HCT116 (cell line): ENCODE data around the gene COL7A1. TPM values are rescaled to one million over a fixed set of nuclear protein-coding genes. Genes with fewer than 3 reads are reported as not detected.
A peak's percentile ranks its signal among the peaks of the same experiment; 100 is the strongest.

Source experiments
- ATAC-seq: fragments of 200-7000 bp; cut with Tn5 transposase; 2 replicates; pipeline ENCODE4 v1.9.1; 2020; ENCODE audit warnings: mild to moderate bottlenecking, moderate library complexity
- BruUV-seq: library from RNA; stranded (reverse); fragments of 400-500 nt; replicated peaks from 2 replicates; lab custom pipeline; 2021; lab: Mats Ljungman, UMichigan
- CTCF ChIA-PET: fragments of 300-600 bp; sonication (Branson Sonifier 250); formaldehyde crosslinking; loops from one replicate; lab custom pipeline; 2021; ENCODE audit warnings: antibody characterized with exemption; lab: Charles Lee
- POLR2A ChIA-PET: fragments of 300-600, 350-600 bp; sonication (Branson Sonifier 250); formaldehyde crosslinking; loops from one replicate; lab custom pipeline; 2021; ENCODE audit warnings: antibody characterized with exemption; lab: Charles Lee
- RAD21 ChIA-PET, 2 experiments: fragments of 300-600 bp; sonication (Branson Sonifier 250); formaldehyde crosslinking; loops; one replicate each; lab custom pipeline; 2023; ENCODE audit warnings: low total read pairs in 2 of 2; ENCODE audit not compliant: uncharacterized antibody in 2 of 2, unreplicated experiment in 2 of 2, low non-redundant PET in 1 of 2; lab: Charles Lee
- DNase-seq: peaks from one replicate; pipeline ENCODE4 v3.0.0-alpha.2; 2010; ENCODE audit warnings: low read depth, low spot score
- H2AFZ ChIP-seq: fragments of 200-600 bp; shearing (Covaris generic), sonication (generic); 2 replicates; pipeline ENCODE4 v1.6.1; 2017; ENCODE audit warnings: low read depth, mixed run types, mixed read lengths, antibody characterized with exemption, low read length; ENCODE audit not compliant: poor library complexity, severe bottlenecking
- H3K27ac ChIP-seq: 2 replicates; pipeline ENCODE4 v1.5.1; 2012; ENCODE audit warnings: low read depth, low read length
- H3K27me3 ChIP-seq: fragments of 200-600 bp; sonication (generic); 2 replicates; pipeline ENCODE4 v1.6.1; 2016; ENCODE audit warnings: mixed run types, low read length, mixed read lengths; ENCODE audit not compliant: insufficient read depth
- H3K36me3 ChIP-seq, 2 experiments: fragments of 200-500 bp in 1 of 2; fragments of 200-600 bp in 1 of 2; sonication (Bioruptor generic) in 1 of 2; sonication (generic) in 1 of 2; 2 replicates each; pipeline versions ENCODE4 v1.5.1 to v1.6.1; 2014 to 2016; ENCODE audit warnings: low read length in 2 of 2, inconsistent platforms in 1 of 2, mixed read lengths in 1 of 2, mixed run types in 1 of 2; ENCODE audit not compliant: insufficient read depth in 2 of 2, control insufficient read depth in 1 of 2
- H3K4me1 ChIP-seq, 2 experiments: fragments of 200-600 bp in 1 of 2; sonication (generic) in 1 of 2; 2 replicates each; pipeline versions ENCODE4 v1.5.1 to v1.6.1; 2012 to 2017; ENCODE audit warnings: low read length in 2 of 2, inconsistent platforms in 1 of 2, mild to moderate bottlenecking in 1 of 2, mixed read lengths in 1 of 2, mixed run types in 1 of 2, moderate library complexity in 1 of 2; ENCODE audit not compliant: insufficient read depth in 2 of 2, control insufficient read depth in 1 of 2
- H3K4me2 ChIP-seq: fragments of 200-600 bp; sonication (generic); 2 replicates; pipeline ENCODE4 v1.6.1; 2017; ENCODE audit warnings: mixed run types, low read length, mixed read lengths
- H3K4me3 ChIP-seq, 2 experiments: fragments of 200-600 bp in 1 of 2; sonication (generic) in 1 of 2; replicated peaks in 1 of 2; 2 replicates each; pipeline ENCODE4 v1.5.1; 2011 to 2016; ENCODE audit warnings: low read length in 2 of 2, control low read depth in 1 of 2, low read depth in 1 of 2, mild to moderate bottlenecking in 1 of 2, mixed read lengths in 1 of 2, mixed run types in 1 of 2
- H3K79me2 ChIP-seq: fragments of 200-600 bp; sonication (generic); 2 replicates; pipeline ENCODE4 v1.6.1; 2017; ENCODE audit warnings: mild to moderate bottlenecking, mixed run types, low read length, moderate library complexity, mixed read lengths; ENCODE audit not compliant: insufficient read depth
- H3K9ac ChIP-seq: fragments of 200-600 bp; sonication (generic); 2 replicates; pipeline ENCODE4 v1.6.1; 2016; ENCODE audit warnings: low read length, mixed read lengths
- H3K9me2 ChIP-seq: fragments of 200-600 bp; sonication (generic), shearing (Covaris generic); 2 replicates; pipeline ENCODE4 v1.6.1; 2017; ENCODE audit warnings: mixed run types, mild to moderate bottlenecking, moderate library complexity; ENCODE audit not compliant: insufficient read depth
- H3K9me3 ChIP-seq, 2 experiments: fragments of 200-500 bp in 1 of 2; fragments of 200-600 bp in 1 of 2; sonication (Bioruptor generic) in 1 of 2; sonication (generic) in 1 of 2; 2 replicates each; pipeline ENCODE4 v1.6.1; 2014 to 2017; ENCODE audit warnings: low read length in 2 of 2, mixed read lengths in 2 of 2, inconsistent platforms in 1 of 2, low read depth in 1 of 2, mild to moderate bottlenecking in 1 of 2, mixed run types in 1 of 2, moderate library complexity in 1 of 2; ENCODE audit not compliant: control insufficient read depth in 1 of 2, insufficient read depth in 1 of 2
- H4K20me1 ChIP-seq: fragments of 200-600 bp; sonication (generic), shearing (Covaris generic); 2 replicates; pipeline ENCODE4 v1.6.1; 2017; ENCODE audit warnings: mixed run types, mild to moderate bottlenecking, moderate library complexity; ENCODE audit not compliant: insufficient read depth
- FOSL1 ChIP-seq: IDR thresholded peaks from 2 replicates; pipeline ENCODE4 v1.6.1; 2012; ENCODE audit warnings: low read depth
- MAX ChIP-seq: IDR thresholded peaks from 2 replicates; pipeline ENCODE4 v1.6.1; 2012
- POLR2A ChIP-seq: IDR thresholded peaks from 2 replicates; pipeline ENCODE4 v1.7.0; 2011; ENCODE audit warnings: borderline replicate concordance; ENCODE audit not compliant: insufficient read depth, insufficient read length; ENCODE audit errors: extremely low read depth
- POLR2AphosphoS5 ChIP-seq: IDR thresholded peaks from 2 replicates; pipeline ENCODE4 v1.6.1; 2011; ENCODE audit warnings: mild to moderate bottlenecking, low read depth, low read length, moderate library complexity
- RAD21 ChIP-seq: IDR thresholded peaks from 2 replicates; pipeline ENCODE4 v1.6.1; 2012; ENCODE audit warnings: low read depth, mild to moderate bottlenecking
- REST ChIP-seq: IDR thresholded peaks from 2 replicates; pipeline ENCODE4 v1.6.1; 2012; ENCODE audit warnings: low read depth
- SIN3A ChIP-seq: IDR thresholded peaks from 2 replicates; pipeline ENCODE4 v1.6.1; 2012; ENCODE audit warnings: low read depth
- SP1 ChIP-seq: IDR thresholded peaks from 2 replicates; pipeline ENCODE4 v1.6.1; 2012; ENCODE audit warnings: low read depth
- SRF ChIP-seq: IDR thresholded peaks from 2 replicates; pipeline ENCODE4 v1.6.1; 2012; ENCODE audit warnings: low read depth
- YY1 ChIP-seq: IDR thresholded peaks from 2 replicates; pipeline ENCODE4 v1.6.1; 2011; ENCODE audit warnings: low read length, low read depth, moderate library complexity, mild to moderate bottlenecking; ENCODE audit not compliant: insufficient replicate concordance; ENCODE audit errors: extremely low read depth
- ZBTB33 ChIP-seq: IDR thresholded peaks from 2 replicates; pipeline ENCODE4 v1.6.1; 2011; ENCODE audit warnings: mild to moderate bottlenecking, low read length, moderate library complexity; ENCODE audit not compliant: insufficient replicate concordance; ENCODE audit errors: extremely low read depth
- intact Hi-C: fragments of 100-400 bp; cut with micrococcal nuclease; formaldehyde crosslinking; loops from 2 replicates; pipeline ENCODE4 v1.10.0; 2022
- total RNA-seq: library from RNA; stranded (reverse); gene quantifications from one replicate; pipeline ENCODE4 v1.2.1, GENCODE V29; 2021; ENCODE audit not compliant: unreplicated experiment
- TF ChIP-seq, protein P1 (sequence below), 3 experiments: fragments of 200-600 bp in 1 of 3; sonication (generic) in 1 of 3; IDR thresholded peaks in 2 of 3; conservative IDR thresholded peaks in 1 of 3; 2 replicates each; pipeline ENCODE4 v1.5.1; 2012 to 2017; ENCODE audit warnings: low read depth in 2 of 3, low read length in 2 of 3, antibody characterized with exemption in 1 of 3, borderline replicate concordance in 1 of 3, control low read depth in 1 of 3, mild to moderate bottlenecking in 1 of 3, mixed read lengths in 1 of 3, mixed run types in 1 of 3, moderate library complexity in 1 of 3; ENCODE audit not compliant: insufficient read depth in 1 of 3

Gene COL7A1
- total RNA-seq, 1 experiment from 2014 or later = 11.4 TPM

- TF ChIP-seq POLR2AphosphoS5 = peak; percentile 96
- TF ChIP-seq POLR2A = peak; percentile 93
These were observed 14.2 kb upstream of the COL7A1 start, which contains the start of gene UQCRC1 (continued) for GRCh38 chr3:48609088-48610005.

GRCh38 chr3:48607519-48607918 lies 12.4 kb upstream of the COL7A1 start:
- H4K20me1 ChIP-seq = no peaks in the 10 kb centered on the region
- peaks cover 2 to 19% of the 10 kb centered on the region in 2 experiments; a peak in 2 of 4 replicates for H3K4me1 ChIP-seq
- no peaks in the 10 kb centered on the region for H3K27me3 ChIP-seq
- TF ChIP-seq MAX (no peak), YY1 (no peak), SRF (no peak), RAD21 (no peak), ZBTB33 (no peak), SP1 (no peak), FOSL1 (no peak), POLR2AphosphoS5 (no peak), REST (no peak), SIN3A (no peak)
- TF ChIP-seq, protein P1, sequence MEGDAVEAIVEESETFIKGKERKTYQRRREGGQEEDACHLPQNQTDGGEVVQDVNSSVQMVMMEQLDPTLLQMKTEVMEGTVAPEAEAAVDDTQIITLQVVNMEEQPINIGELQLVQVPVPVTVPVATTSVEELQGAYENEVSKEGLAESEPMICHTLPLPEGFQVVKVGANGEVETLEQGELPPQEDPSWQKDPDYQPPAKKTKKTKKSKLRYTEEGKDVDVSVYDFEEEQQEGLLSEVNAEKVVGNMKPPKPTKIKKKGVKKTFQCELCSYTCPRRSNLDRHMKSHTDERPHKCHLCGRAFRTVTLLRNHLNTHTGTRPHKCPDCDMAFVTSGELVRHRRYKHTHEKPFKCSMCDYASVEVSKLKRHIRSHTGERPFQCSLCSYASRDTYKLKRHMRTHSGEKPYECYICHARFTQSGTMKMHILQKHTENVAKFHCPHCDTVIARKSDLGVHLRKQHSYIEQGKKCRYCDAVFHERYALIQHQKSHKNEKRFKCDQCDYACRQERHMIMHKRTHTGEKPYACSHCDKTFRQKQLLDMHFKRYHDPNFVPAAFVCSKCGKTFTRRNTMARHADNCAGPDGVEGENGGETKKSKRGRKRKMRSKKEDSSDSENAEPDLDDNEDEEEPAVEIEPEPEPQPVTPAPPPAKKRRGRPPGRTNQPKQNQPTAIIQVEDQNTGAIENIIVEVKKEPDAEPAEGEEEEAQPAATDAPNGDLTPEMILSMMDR (IDR thresholded peaks at IDR 0.05 in 2 of 3, conservative IDR thresholded peaks at IDR 0.05 in 1 of 3; ENCODE audit: borderline replicate concordance in 1 of 3, insufficient read depth in 1 of 3, low read depth in 2 of 3, low read length in 2 of 3) = no peak
- H2AFZ ChIP-seq = no peak overlapping the region
- DNase-seq = no peak
- POLR2A ChIA-PET = no interaction called here
- intact Hi-C loops = loop anchor here (5.0 kb wide), 1 partner anchor 50 kb away; the partner anchor contains the start of gene PFKFB4
- RAD21 ChIA-PET = no interaction called here
- no peak for ATAC-seq
- H3K4me3 ChIP-seq = no peak overlapping the region; a peak in 1 of 4 replicates
- H3K36me3 ChIP-seq = peaks cover 33 to 50% of the 10 kb centered on the region in 2 experiments; a peak in 3 of 4 replicates
- no peak overlapping the region for H3K27ac ChIP-seq
- peaks cover 38% of the 10 kb centered on the region for H3K79me2 ChIP-seq
- no peaks in the 10 kb centered on the region for H3K9me2 ChIP-seq
- CTCF ChIA-PET = no interaction called here
- no peak overlapping the region for H3K9ac ChIP-seq
- peak overlapping the region; percentile 84; the same call in 1 of the 2 replicates for H3K4me2 ChIP-seq
- H3K9me3 ChIP-seq = no peaks in the 10 kb centered on the region
- BruUV-seq = no TSS peak
